K562 (cell line): ENCODE measurements around the gene ETAA1. TPM values are rescaled to one million over a fixed set of nuclear protein-coding genes. Genes with fewer than 3 reads are reported as not detected.

ENCODE experiments used
- ATF1 ChIP-seq, 2 experiments: fragments of 450-650 bp in 1 of 2; IDR thresholded peaks; 2 replicates each; pipeline ENCODE4 v1.6.1; 2016; ENCODE audit warnings: missing compliant biosample characterization in 1 of 2, missing genetic modification characterization in 1 of 2
- CHD1 ChIP-seq: fragments of 200-600 bp; sonication (generic); IDR thresholded peaks from one replicate; pipeline ENCODE4 v1.6.1; 2012; ENCODE audit warnings: mild to moderate bottlenecking, moderate library complexity, low read length, inconsistent platforms
- CTBP1 ChIP-seq: fragments of 450-650 bp; IDR thresholded peaks from 2 replicates; pipeline ENCODE4 v1.6.1; 2016; ENCODE audit warnings: borderline replicate concordance
- ELF1 ChIP-seq: fragments of 200-800 bp; sonication (Bioruptor generic); IDR thresholded peaks from 2 replicates; pipeline ENCODE4 v1.6.1; 2016; ENCODE audit warnings: missing genetic modification characterization, missing compliant biosample characterization
- EP400 ChIP-seq: fragments of 450-650 bp; IDR thresholded peaks from 2 replicates; pipeline ENCODE4 v1.6.1; 2017; ENCODE audit warnings: antibody characterized with exemption, mild to moderate bottlenecking, moderate library complexity
- ETV1 ChIP-seq: fragments of 450-650 bp; conservative IDR thresholded peaks from 2 replicates; pipeline ENCODE4 v1.6.1; 2016; ENCODE audit warnings: missing genetic modification characterization, control low read depth, low read depth, missing compliant biosample characterization
- GABPA ChIP-seq: fragments of 200-800 bp; sonication (Bioruptor generic); conservative IDR thresholded peaks from 2 replicates; pipeline ENCODE4 v1.6.1; 2016; ENCODE audit warnings: low read depth, missing genetic modification characterization, missing compliant biosample characterization
- HDAC2 ChIP-seq: fragments of 450-650 bp; IDR thresholded peaks from 2 replicates; pipeline ENCODE4 v1.6.1; 2016; ENCODE audit warnings: mild to moderate bottlenecking
- KLF6 ChIP-seq: fragments of 250-450 bp; sonication (Bioruptor Pico); IDR thresholded peaks from 2 replicates; pipeline ENCODE4 v1.4.0; 2020; ENCODE audit warnings: mild to moderate bottlenecking, moderate library complexity, borderline replicate concordance
- MIER1 ChIP-seq: fragments of 450-650 bp; IDR thresholded peaks from 2 replicates; pipeline ENCODE4 v1.6.1; 2016; ENCODE audit warnings: antibody characterized with exemption, mild to moderate bottlenecking, low read depth
- MYNN ChIP-seq, 2 experiments: sonication (generic); formaldehyde crosslinking in 1 of 2; IDR thresholded peaks; 2 replicates each; pipeline versions ENCODE4 v1.5.0 to v1.6.1; 2016 to 2020; ENCODE audit warnings: antibody characterized with exemption in 1 of 2, missing genetic modification reagents in 1 of 2
- RB1 ChIP-seq: fragments of 450-650 bp; IDR thresholded peaks from 2 replicates; pipeline ENCODE4 v1.6.1; 2017; ENCODE audit warnings: low read depth, mild to moderate bottlenecking
- ZKSCAN3 ChIP-seq: fragments of 250-450 bp; sonication (Bioruptor Pico); IDR thresholded peaks from 2 replicates; pipeline ENCODE4 v1.4.0; 2020
- polyA plus RNA-seq, 8 experiments: library from polyadenylated mRNA; depleted of rRNA in 4 of 8; stranded (reverse) in 5 of 8; unstranded in 3 of 8; fragments of >200 nt; fragmentation: Nextera tagmentation in 2 of 8; fragmentation: Illumina TruSeq in 1 of 8; extraction: Ambion mirVana in 2 of 8; extraction: Trizol in 1 of 8; gene quantifications; 2 replicates each; pipeline versions ENCODE4 v1.2.1 to v1.2.3, GENCODE V29; 2011 to 2014; ENCODE audit warnings: inconsistent platforms in 1 of 8, missing spikeins in 1 of 8
- total RNA-seq, 7 experiments: library from RNA; depleted of rRNA in 6 of 7; stranded (reverse); fragments of >200 nt in 6 of 7; fragmentation: Illumina TruSeq in 2 of 7; extraction: Trizol in 2 of 7; gene quantifications; 2 replicates each; pipeline versions ENCODE4 v1.2.1 to v1.2.3, GENCODE V29; 2011 to 2021; ENCODE audit warnings: low replicate concordance in 1 of 7
- TF ChIP-seq, protein P1 (sequence below): fragments of 200-800 bp; sonication (Bioruptor generic); IDR thresholded peaks from 2 replicates; pipeline ENCODE4 v1.6.1; 2017; ENCODE audit warnings: missing genetic modification characterization, missing compliant biosample characterization
- TF ChIP-seq, protein P2 (sequence below): fragments of 450-650 bp; IDR thresholded peaks from 2 replicates; pipeline ENCODE4 v1.6.1; 2016; ENCODE audit warnings: mild to moderate bottlenecking, moderate library complexity

The ETAA1 gene
- total and polyA plus RNA-seq, 9 of the 15 experiments (the other 6 are each of a cell fraction or from before 2014, with no cell fraction given) = 2.7 to 17.4 (median 10.5) TPM

DNA sequence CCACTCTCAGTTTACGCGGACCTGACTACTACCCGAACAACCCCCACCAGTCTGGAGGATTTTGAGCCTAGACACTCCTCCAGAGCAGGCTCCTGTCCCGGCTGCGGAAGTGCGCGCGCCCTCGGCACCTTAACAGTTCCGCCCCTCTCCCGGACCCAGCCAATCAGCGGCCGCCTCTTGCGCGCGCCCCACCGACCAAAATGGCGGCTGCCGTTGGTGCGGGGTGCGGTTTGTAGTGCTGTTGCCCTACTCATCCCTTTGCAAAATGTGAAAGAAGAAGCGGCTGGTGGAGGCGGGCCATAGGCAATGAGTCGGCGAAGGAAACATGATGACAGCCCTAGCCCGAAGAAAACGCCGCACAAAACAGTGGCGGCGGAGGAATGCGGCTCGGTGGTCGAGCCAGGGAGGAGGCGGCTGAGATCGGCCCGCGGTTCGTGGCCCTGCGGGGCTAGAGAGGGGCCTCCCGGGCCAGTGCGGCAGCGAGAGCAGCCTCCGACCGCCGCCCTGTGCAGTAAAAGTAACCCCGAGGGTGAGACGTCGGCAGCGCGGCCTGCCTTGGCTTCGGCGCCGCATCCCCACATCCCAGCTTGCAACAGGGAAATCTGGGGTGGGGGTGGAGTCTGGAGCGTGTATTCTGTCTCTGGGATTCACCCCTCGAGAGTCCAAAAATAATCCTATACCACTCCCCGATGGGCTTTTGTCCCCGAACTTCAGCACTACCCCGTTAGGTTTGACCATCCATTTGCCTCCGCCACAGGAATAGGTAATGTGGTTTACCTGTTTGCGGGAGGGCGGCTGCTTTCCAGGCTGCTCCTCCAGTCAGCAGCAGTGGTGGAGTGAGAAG, at the start of gene ETAA1 (continued):
- TF ChIP-seq, protein P1, sequence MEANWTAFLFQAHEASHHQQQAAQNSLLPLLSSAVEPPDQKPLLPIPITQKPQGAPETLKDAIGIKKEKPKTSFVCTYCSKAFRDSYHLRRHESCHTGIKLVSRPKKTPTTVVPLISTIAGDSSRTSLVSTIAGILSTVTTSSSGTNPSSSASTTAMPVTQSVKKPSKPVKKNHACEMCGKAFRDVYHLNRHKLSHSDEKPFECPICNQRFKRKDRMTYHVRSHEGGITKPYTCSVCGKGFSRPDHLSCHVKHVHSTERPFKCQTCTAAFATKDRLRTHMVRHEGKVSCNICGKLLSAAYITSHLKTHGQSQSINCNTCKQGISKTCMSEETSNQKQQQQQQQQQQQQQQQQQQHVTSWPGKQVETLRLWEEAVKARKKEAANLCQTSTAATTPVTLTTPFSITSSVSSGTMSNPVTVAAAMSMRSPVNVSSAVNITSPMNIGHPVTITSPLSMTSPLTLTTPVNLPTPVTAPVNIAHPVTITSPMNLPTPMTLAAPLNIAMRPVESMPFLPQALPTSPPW (CRISPR knock-in tag) = peak; percentile 66
- TF ChIP-seq GABPA (tag) = peak; percentile 75
- TF ChIP-seq RB1 = peak; percentile 75
- TF ChIP-seq EP400 = peak; percentile 61; the same call in 1 of the 2 replicates
- TF ChIP-seq ETV1 = 0 out of 2 replicates have a peak, but pooled peaks have one; percentile 30
- TF ChIP-seq, protein P2, sequence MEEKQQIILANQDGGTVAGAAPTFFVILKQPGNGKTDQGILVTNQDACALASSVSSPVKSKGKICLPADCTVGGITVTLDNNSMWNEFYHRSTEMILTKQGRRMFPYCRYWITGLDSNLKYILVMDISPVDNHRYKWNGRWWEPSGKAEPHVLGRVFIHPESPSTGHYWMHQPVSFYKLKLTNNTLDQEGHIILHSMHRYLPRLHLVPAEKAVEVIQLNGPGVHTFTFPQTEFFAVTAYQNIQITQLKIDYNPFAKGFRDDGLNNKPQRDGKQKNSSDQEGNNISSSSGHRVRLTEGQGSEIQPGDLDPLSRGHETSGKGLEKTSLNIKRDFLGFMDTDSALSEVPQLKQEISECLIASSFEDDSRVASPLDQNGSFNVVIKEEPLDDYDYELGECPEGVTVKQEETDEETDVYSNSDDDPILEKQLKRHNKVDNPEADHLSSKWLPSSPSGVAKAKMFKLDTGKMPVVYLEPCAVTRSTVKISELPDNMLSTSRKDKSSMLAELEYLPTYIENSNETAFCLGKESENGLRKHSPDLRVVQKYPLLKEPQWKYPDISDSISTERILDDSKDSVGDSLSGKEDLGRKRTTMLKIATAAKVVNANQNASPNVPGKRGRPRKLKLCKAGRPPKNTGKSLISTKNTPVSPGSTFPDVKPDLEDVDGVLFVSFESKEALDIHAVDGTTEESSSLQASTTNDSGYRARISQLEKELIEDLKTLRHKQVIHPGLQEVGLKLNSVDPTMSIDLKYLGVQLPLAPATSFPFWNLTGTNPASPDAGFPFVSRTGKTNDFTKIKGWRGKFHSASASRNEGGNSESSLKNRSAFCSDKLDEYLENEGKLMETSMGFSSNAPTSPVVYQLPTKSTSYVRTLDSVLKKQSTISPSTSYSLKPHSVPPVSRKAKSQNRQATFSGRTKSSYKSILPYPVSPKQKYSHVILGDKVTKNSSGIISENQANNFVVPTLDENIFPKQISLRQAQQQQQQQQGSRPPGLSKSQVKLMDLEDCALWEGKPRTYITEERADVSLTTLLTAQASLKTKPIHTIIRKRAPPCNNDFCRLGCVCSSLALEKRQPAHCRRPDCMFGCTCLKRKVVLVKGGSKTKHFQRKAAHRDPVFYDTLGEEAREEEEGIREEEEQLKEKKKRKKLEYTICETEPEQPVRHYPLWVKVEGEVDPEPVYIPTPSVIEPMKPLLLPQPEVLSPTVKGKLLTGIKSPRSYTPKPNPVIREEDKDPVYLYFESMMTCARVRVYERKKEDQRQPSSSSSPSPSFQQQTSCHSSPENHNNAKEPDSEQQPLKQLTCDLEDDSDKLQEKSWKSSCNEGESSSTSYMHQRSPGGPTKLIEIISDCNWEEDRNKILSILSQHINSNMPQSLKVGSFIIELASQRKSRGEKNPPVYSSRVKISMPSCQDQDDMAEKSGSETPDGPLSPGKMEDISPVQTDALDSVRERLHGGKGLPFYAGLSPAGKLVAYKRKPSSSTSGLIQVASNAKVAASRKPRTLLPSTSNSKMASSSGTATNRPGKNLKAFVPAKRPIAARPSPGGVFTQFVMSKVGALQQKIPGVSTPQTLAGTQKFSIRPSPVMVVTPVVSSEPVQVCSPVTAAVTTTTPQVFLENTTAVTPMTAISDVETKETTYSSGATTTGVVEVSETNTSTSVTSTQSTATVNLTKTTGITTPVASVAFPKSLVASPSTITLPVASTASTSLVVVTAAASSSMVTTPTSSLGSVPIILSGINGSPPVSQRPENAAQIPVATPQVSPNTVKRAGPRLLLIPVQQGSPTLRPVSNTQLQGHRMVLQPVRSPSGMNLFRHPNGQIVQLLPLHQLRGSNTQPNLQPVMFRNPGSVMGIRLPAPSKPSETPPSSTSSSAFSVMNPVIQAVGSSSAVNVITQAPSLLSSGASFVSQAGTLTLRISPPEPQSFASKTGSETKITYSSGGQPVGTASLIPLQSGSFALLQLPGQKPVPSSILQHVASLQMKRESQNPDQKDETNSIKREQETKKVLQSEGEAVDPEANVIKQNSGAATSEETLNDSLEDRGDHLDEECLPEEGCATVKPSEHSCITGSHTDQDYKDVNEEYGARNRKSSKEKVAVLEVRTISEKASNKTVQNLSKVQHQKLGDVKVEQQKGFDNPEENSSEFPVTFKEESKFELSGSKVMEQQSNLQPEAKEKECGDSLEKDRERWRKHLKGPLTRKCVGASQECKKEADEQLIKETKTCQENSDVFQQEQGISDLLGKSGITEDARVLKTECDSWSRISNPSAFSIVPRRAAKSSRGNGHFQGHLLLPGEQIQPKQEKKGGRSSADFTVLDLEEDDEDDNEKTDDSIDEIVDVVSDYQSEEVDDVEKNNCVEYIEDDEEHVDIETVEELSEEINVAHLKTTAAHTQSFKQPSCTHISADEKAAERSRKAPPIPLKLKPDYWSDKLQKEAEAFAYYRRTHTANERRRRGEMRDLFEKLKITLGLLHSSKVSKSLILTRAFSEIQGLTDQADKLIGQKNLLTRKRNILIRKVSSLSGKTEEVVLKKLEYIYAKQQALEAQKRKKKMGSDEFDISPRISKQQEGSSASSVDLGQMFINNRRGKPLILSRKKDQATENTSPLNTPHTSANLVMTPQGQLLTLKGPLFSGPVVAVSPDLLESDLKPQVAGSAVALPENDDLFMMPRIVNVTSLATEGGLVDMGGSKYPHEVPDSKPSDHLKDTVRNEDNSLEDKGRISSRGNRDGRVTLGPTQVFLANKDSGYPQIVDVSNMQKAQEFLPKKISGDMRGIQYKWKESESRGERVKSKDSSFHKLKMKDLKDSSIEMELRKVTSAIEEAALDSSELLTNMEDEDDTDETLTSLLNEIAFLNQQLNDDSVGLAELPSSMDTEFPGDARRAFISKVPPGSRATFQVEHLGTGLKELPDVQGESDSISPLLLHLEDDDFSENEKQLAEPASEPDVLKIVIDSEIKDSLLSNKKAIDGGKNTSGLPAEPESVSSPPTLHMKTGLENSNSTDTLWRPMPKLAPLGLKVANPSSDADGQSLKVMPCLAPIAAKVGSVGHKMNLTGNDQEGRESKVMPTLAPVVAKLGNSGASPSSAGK = no peak; the same call in 1 of the 2 replicates
- TF ChIP-seq ELF1 (tag) = peak; percentile 84
- no peak for TF ChIP-seq MIER1
- no peak for TF ChIP-seq ZKSCAN3 (CRISPR knock-in tag)
- peak; percentile 57 for TF ChIP-seq CTBP1
- peak; percentile 49 for TF ChIP-seq CHD1
- peak; percentile 36; the same call in 1 of the 2 replicates for TF ChIP-seq HDAC2
- no peak for TF ChIP-seq ATF1 (CRISPR knock-in tag; IDR thresholded peaks at IDR 0.05)
- peak; percentile 56 for TF ChIP-seq ATF1 (tag; IDR thresholded peaks at IDR 0.05)
- TF ChIP-seq MYNN (IDR thresholded peaks at IDR 0.05) = no peak
- no peak for TF ChIP-seq MYNN (CRISPR knock-in tag; IDR thresholded peaks at IDR 0.05)
- no peak for TF ChIP-seq KLF6
